ENCODE measurements around the gene ABCB8. TPM values are rescaled to one million over a fixed set of nuclear protein-coding genes. Genes with fewer than 3 reads are reported as not detected.
A peak's percentile ranks its signal among the peaks of the same experiment; 100 is the strongest.

Gene ABCB8
- total and polyA plus RNA-seq, 11 donors: 13.6 to 34.5 (median 26.0) TPM

GRCh38 chr7:151078233-151079040, 50.2 kb downstream of the ABCB8 start:
- H3K9me3 ChIP-seq: no peaks in the 10 kb centered on the region
- ATAC-seq: no peak
- TF ChIP-seq POLR2A (IDR thresholded peaks at IDR 0.05) (no peak), CTCF (IDR thresholded peaks at IDR 0.05) (no peak)
- peaks cover 20 to 63% (median 47%) of the 10 kb centered on the region in 12 donors for H3K4me1 ChIP-seq
- whole genome bisulfite sequencing, 4 donors: 21 to 28% (median 25%) methylated on average over 18 to 22 of the region's 22 CpGs
- H3K27ac ChIP-seq: peak overlapping the region in 8 of 12 donors; percentile 1 to 63 (median 48)
- no peaks in the 10 kb centered on the region for H3K27me3 ChIP-seq
- no peak for DNase-seq
- H3K4me3 ChIP-seq: peak overlapping the region in 2 of 12 donors; percentile 18 to 72
- peaks cover 0 to 40% (median 31%) of the 10 kb centered on the region in 9 donors for H3K36me3 ChIP-seq
- intact Hi-C loops (cut with DNase I): loop anchor here in 1 of 10 donors (1.0 kb wide), 1 partner anchor 15 kb away; no protein-coding TSS in a partner anchor

GRCh38 chr7:151079199-151079910, 51.1 kb downstream of the ABCB8 start:
- DNase-seq: peak in 1 of 5 donors; percentile 51
- no peak for TF ChIP-seq POLR2A (IDR thresholded peaks at IDR 0.05)
- TF ChIP-seq CTCF (IDR thresholded peaks at IDR 0.05): no peak
- Histone ChIP-seq H3K4me1 (peaks cover 20 to 69% (median 53%) of the 10 kb centered on the region in 12 donors), H3K27ac (peak overlapping the region in 5 of 12 donors; percentile 89 to 99 (median 96)), H3K9me3 (no peaks in the 10 kb centered on the region), H3K27me3 (no peaks in the 10 kb centered on the region), H3K36me3 (peaks cover 0 to 31% (median 22%) of the 10 kb centered on the region in 9 donors), H3K4me3 (peak overlapping the region in 11 of 12 donors; percentile 72 to 99 (median 94))
- intact Hi-C loops (cut with DNase I): loop anchor here in 1 of 10 donors (1.0 kb wide), 1 partner anchor 16 kb away; no protein-coding TSS in a partner anchor
- ATAC-seq: no peak
- WGBS, 4 donors: 75 to 81% (median 77%) methylated on average over 13 to 27 of the region's 27 CpGs

- H3K4me3 ChIP-seq: peak overlapping the region; percentile 72 to 99 (median 94)
- H3K27ac ChIP-seq: peak overlapping the region; percentile 85 to 99 (median 94)
- ATAC-seq: peak in 2 of 4 donors; percentile 2
- H3K27me3 ChIP-seq: no peaks in the 10 kb centered on the region
- H3K4me1 ChIP-seq: peaks cover 20 to 71% (median 54%) of the 10 kb centered on the region in 12 donors
- 1% methylated on average over 28 to 31 of the region's 31 CpGs for WGBS, 4 donors
- TF ChIP-seq POLR2A (IDR thresholded peaks at IDR 0.05): no peak
- no peak for TF ChIP-seq CTCF (IDR thresholded peaks at IDR 0.05)
- H3K36me3 ChIP-seq: peaks cover 0 to 23% (median 14%) of the 10 kb centered on the region in 9 donors
- DNase-seq: peak in 2 of 5 donors; percentile 25 to 69
- intact Hi-C loops (cut with DNase I): loop anchor here in 4 of 10 donors (1.0 to 2.0 kb wide), 3 partner anchors 19 to 21 kb away; partner anchors contain the start of gene SLC4A2 (in 2 of the 4)
- no peaks in the 10 kb centered on the region for H3K9me3 ChIP-seq
These were observed 51.8 kb downstream of the ABCB8 start for GRCh38 chr7:151080067-151080521.

Measured in heart left ventricle (tissue), 16 donors.